Activated T-helper 1 cell treated with anti-CD3 and anti-CD28 coated beads, Interleukin-2, amount 50 U/mL, for 16 hours (primary cell): Measurements from ENCODE around the gene PARPBP.
"Not testable (repeated sequence)": the region's sequence is repeated elsewhere in the genome, so short reads cannot be mapped to it uniquely, and the experiment has no call there.

Experiments used
- DNase-seq, 2 donors: peaks; one replicate each; pipeline ENCODE4 v3.0.0-alpha.2; 2020; ENCODE audit warnings: low read depth in 1 of 2, low spot score in 1 of 2

PARPBP gene, protein sequence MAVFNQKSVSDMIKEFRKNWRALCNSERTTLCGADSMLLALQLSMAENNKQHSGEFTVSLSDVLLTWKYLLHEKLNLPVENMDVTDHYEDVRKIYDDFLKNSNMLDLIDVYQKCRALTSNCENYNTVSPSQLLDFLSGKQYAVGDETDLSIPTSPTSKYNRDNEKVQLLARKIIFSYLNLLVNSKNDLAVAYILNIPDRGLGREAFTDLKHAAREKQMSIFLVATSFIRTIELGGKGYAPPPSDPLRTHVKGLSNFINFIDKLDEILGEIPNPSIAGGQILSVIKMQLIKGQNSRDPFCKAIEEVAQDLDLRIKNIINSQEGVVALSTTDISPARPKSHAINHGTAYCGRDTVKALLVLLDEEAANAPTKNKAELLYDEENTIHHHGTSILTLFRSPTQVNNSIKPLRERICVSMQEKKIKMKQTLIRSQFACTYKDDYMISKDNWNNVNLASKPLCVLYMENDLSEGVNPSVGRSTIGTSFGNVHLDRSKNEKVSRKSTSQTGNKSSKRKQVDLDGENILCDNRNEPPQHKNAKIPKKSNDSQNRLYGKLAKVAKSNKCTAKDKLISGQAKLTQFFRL

DNA sequence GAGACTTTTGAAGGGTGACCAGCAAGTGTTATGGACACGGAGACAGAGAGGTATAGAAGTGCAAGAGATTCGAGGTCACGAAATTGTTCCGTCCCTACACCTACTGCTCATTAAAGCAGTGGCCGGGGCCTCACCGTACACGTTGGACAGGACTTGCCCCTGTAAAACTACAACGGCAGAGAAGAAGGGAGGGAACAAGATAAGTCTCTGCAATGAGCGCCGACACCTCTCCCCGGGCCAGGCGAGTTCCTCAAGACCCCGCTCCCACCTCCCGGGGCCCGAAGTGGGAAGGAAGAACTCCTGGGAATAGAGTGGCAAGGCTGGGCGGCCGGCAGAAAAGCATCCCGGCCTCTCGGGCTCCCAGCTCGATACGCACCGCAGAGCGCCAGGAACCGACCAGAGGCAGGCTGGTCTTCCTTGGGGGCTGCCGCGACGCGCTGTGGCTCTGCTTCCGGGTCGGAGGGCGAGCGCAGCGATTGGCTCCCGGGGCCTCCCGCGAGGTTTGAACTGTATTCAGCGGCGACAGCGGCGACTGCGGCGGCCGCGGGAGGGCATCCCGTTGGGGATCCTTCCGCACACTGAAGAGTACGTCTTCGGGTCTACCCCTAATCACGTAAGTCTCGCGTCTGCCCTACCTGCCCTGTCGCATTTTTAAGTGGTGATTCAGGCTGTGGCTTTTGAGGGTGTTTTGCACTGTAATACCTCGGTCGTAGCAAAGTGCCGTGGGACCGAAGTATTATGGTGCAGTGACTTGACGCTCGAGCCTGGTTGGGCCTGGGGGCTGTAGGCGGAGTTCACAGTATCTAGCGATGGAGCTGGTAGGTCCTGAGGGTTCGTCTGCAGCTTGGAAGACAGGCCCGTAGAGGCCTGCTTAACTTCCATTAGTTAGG is at the start of gene PARPBP, which contains the start of gene NUP37:
Gene PARPBP, plus strand, starts transcription at position 510 of the 890 bp plus-strand sequence. CDS start 3,706 bp downstream, outside the sequence.
Gene NUP37, minus strand, starts transcription at position 441 of the 890 bp plus-strand sequence. CDS start 1,596 bp downstream, outside the sequence.
- peak; percentile 78 to 87 for DNase-seq

DNA sequence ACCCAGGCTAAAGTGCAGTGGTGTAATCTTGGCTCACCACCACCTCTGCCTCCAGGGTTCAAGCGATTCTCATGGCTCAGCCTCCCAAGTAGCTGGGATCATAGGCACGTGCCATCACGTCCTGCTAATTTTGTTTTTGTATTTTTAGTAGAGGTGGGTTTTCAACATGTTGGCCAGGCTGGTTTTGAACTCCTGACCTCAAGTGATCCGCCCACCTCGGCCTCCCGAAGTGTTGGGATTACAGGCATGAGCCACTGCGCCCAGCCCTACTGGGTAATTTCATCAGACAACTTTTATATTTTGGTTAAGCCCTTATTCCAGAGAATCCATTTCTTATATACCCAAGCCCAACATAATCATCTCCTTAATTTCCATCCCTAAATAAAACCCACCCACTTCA is 47.9 kb upstream of the PARPBP start:
- not testable (repeated sequence) for DNase-seq

- DNase-seq: no peak
Measured at GRCh38 chr12:102080842-102081241, 39.1 kb upstream of the PARPBP start.

DNA sequence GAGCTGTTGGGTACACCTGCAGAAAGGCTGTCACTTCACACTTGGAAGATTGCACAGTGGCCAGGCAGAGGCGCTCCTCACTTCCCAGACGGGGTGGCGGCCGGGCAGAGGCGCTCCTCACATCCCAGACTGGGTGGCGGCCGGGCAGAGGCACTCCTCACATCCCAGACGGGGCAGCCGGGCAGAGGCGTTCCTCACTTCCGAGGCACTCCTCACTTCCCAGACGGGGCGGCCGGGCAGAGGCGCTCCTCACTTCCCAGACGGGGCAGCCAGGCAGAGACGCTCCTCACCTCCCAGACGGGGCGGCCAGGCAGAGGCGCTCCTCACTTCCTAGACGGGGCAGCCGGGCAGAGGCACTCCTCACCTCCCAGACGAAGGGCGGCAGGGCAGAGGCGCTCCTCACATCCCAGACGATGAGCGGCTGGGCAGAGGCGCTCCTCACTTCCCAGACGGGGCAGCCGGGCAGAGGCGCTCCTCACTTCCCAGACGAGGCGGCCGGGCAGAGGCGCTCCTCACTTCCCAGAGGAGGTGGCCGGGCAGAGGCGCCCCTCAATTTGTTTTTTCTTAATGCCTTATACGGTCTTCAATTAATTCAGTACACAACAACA is 30.7 kb upstream of the PARPBP start:
- not testable (repeated sequence) for DNase-seq

- DNase-seq: no peak
Measured at GRCh38 chr12:102093319-102093718, 26.7 kb upstream of the PARPBP start.

- no peak for DNase-seq
Measured at GRCh38 chr12:102095677-102096263, 24.2 kb upstream of the PARPBP start.

- DNase-seq: no peak
Measured at GRCh38 chr12:102096855-102097254, 23.1 kb upstream of the PARPBP start.

DNA sequence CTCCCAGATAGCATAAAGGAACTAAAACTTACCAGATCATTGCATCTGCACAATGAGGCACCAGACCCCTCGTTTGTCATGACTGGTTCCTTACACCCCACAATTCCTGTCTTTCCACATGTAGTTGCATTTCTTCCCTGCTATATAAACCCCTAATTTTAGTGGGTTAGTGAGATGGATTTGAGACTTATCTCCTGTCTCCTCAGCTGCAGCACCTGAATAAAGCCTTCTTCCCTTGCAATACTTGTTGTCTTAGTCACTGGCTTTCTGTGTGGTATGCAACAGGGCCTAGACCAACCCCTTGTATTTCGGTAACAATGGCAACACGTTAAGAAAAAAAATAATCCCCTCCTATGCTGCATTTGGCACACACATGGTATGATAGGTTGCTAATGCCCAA is 13.1 kb upstream of the PARPBP start:
- no peak for DNase-seq

DNA sequence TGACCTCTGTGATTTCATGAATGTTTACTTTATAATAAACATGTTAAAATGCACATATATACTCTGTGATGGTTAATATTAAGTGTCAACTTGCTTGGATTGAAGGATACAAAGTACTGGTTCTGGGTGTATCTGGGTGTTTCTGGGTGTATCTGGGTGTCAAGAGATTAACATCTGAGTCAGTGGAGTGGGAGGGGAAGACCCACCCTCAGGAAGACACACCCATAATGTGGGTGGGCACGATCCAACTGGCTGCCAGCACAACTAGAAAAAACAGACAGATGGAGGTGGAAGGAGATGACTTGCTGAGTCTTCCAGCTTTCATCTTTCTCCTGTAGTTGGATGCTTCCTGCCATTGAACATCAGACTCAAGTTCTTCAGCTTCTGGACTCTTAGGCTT is 12.0 kb upstream of the PARPBP start:
- DNase-seq: no peak

DNA sequence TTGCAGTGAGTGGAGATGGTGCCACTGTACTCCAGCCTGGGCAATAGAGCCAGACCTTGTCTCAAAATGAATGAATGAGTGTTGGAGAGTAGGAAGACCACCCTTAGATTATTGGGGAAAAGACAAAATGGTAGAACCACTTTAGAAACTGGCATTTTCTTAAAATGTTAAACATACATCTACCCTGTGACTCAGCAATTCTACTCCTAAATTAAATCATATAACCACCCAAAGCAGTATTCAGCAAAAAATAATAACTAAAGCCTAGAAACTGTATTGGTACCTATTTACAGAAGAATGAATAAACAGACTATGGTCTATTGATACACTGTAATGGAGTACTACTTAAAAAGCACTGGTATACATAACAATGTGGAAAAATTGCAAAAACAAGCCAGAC is 9.2 kb upstream of the PARPBP start:
- no peak for DNase-seq

- DNase-seq: no peak
Measured at GRCh38 chr12:102114212-102114611, 5.8 kb upstream of the PARPBP start.

- DNase-seq: no peak
Measured at GRCh38 chr12:102116392-102116791, 3.6 kb upstream of the PARPBP start.

DNA sequence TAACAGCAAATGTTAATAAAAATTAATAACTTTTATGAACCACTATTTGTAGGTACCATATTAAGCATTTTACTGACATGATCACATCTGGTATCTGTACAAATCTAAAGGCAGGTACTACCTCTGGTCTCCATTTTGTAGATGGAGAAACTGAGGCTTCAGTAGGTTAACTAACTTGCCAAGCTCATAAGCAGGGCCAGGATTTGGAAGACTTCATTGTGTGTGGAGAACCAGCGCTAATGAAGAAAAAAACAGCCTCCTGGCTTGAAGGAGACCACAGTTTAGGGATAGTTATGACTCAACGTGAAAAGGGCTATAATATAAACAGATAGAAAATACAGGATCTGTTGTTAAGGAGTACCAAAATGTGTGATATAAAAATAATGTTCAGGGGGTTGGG is 1.1 kb upstream of the PARPBP start:
- DNase-seq: no peak

- DNase-seq: no peak
Measured at GRCh38 chr12:102120564-102120873, 536 bp downstream of the PARPBP start.

- no peak for DNase-seq
Measured at GRCh38 chr12:102120886-102121285, 903 bp downstream of the PARPBP start.

DNA sequence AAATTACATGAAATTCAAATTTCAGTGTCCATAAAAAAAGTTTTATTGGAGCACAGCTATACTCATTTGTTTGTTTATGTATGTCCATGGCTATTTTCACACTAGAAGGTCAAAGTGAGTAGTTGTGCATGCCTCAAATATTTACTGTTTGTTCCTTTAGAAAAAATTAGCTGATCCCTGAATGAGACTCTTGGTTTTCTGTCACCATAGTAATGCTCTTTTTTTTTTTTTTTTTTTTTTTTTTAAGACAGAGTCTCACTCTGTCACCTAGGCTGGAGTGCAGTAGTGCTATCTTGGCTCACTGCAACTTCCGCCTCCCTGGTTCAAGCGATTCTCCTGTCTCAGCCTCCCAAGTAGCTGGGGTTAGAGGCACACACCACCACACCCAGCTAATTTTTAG is 1.3 kb downstream of the PARPBP start:
- DNase-seq: not testable (repeated sequence)

DNA sequence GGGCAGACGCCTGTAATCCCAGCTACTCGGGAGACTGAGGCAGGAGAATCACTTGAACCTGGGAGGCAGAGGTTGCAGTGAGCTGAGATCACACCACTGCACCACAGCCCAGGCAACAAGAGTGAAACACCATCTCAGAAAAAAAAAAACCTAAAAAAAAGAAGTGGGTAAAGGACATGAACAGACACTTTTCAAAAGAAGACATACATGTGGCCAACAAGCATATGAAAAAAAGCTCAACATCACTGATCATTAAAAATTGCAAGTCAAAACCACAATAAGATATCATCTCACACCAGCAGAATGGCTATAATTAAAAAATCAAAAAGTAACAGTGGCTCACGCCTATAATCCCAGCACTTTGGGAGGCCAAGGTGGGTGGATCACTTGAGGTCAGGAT is 10.7 kb downstream of the PARPBP start:
- DNase-seq: not testable (repeated sequence)

DNA sequence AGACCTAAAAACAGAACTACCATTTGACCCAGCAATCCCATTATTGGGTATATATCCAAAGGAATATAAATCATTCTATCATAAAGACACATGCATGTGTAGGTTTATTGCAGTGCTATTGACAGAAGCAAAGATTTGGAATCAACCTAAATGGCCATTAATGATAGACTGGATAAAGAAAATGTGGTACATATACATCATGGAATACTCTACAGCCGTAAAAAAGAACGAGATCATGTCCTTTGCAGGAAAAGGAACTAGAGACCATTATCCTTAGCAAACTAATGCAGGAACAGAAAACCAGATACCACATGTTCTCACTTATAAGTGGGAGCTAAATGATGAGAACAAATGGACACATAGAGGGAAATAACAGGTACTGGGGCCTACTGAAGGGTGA is 11.5 kb downstream of the PARPBP start:
- not testable (repeated sequence) for DNase-seq

DNA sequence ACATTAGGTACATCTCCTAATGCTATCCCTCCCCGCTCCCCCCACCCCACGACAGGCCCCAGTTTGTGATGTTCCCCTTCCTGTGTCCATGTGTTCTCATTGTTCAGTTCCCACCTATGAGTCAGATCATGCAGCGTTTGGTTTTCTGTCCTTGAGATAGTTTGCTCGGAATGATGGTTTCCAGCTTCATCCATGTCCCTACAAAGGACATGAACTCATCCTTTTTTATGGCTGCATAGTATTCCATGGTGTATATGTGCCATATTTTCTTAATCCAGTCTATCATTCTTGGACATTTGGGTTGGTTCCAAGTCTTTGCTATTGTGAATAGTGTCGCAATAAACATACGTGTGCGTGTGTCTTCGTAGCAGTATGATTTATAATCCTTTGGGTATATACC is 17.6 kb downstream of the PARPBP start:
- DNase-seq: not testable (repeated sequence)

GRCh38 chr12:102142866-102143373 is 22.9 kb downstream of the PARPBP start:
- not testable (repeated sequence) for DNase-seq

DNA sequence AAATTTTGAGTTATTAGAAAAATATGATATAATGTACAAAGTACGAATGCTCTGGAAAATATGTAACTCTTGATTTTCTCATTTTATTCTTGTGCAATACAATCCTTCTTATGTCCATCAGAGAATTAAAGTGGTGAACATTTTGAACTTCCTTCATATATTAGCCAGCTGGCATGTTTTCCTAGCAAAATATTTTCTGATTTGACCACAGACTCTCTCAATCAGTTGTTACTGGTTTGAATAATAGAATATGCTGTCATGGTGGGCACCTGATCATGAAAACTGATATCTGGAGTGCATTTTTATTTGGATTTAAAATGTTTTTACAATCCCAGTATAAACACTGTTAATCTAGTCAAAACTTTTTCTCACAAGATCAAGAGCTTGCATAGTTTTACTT is 24.2 kb downstream of the PARPBP start:
- no peak for DNase-seq
